LNCAP (cell line): ENCODE results near the gene LDLRAD3.

Experiments
- TF ChIP-seq, protein P1 (sequence below): fragments of 450-650 bp; IDR thresholded peaks from 2 replicates; pipeline ENCODE4 v1.5.1; 2017; ENCODE audit warnings: mild to moderate bottlenecking

LDLRAD3 gene

DNA sequence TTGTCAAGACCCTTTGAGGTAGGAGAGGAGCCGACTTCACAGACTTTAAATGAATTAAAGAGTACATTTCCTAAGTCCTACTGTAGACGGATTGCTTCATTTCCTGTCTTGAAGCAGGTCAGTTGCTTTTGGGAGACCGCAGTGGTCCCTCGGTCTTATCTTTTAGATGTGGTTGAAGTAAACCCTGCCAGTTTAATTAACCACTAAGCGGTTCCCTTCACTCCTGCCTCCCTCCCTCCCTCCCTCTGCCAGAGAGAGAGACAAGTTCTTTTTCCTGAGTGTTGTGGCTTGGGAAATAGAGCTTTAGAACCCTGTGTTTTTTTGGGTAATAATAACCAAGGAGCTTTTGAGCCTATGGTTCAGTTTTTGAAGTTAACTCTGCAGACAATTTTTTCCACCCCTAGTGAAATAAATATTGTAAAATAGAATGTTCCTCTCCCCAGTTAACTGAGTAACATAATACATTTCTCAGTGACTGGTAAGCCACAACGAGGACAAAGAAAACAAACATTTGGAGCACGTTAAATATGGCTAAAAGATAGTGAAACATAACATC lies 147.5 kb downstream of the LDLRAD3 start:
- TF ChIP-seq, protein P1, sequence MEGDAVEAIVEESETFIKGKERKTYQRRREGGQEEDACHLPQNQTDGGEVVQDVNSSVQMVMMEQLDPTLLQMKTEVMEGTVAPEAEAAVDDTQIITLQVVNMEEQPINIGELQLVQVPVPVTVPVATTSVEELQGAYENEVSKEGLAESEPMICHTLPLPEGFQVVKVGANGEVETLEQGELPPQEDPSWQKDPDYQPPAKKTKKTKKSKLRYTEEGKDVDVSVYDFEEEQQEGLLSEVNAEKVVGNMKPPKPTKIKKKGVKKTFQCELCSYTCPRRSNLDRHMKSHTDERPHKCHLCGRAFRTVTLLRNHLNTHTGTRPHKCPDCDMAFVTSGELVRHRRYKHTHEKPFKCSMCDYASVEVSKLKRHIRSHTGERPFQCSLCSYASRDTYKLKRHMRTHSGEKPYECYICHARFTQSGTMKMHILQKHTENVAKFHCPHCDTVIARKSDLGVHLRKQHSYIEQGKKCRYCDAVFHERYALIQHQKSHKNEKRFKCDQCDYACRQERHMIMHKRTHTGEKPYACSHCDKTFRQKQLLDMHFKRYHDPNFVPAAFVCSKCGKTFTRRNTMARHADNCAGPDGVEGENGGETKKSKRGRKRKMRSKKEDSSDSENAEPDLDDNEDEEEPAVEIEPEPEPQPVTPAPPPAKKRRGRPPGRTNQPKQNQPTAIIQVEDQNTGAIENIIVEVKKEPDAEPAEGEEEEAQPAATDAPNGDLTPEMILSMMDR = no peak

DNA sequence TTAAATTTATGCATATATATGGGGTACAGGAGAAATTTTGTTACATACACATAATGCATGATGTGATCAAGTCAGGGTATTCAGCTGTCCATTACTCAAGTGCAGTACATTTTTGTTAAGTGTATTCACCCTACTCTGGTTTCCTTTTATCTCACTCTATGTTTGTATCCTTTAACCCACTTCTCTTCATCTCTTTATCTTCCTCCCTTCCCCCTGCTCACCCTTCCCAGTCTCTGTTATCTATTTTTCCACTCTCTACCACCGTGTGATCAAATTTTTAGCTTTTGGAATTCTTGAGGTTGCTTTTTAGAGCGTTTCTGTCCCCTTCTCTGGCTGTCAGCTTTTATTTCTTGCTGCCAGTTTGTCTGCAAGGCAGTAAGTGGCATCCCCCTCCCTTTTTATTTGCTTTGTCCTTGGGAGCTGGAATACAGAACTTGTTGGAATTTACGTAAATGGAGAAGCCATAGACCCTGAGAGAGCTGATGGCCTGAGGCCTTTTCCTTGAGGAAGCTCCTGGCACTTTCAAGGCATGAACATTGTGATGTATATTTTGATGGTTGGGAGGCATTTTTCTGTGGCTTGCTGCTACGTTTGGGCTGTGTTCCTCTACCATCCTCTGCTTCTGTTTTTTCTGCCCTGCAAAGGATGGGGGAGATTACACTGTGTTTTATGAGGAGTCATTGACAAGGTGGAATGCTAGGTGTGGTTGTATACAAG lies 148.6 kb downstream of the LDLRAD3 start:
- TF ChIP-seq, protein P1 = no peak

DNA sequence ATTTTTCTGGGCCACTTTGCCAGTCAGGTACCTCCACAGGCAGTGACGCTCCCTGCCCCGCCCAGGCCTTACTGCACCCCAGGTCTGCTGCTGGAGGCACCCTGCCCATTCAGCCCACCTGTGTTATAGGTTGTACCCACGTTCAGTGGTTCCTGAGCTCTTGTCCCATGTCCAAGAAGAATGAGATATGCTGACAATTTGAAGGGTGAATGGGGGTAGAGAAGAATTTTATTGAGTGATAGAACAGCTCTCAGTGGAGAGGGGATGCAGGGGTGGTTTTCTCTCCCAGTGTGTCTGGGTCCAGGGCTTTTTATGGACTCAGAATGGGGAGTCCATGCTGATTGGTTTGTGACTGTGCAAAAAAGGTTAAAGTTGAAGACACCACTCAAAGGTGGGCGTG lies 149.7 kb downstream of the LDLRAD3 start:
- TF ChIP-seq, protein P1 = no peak

DNA sequence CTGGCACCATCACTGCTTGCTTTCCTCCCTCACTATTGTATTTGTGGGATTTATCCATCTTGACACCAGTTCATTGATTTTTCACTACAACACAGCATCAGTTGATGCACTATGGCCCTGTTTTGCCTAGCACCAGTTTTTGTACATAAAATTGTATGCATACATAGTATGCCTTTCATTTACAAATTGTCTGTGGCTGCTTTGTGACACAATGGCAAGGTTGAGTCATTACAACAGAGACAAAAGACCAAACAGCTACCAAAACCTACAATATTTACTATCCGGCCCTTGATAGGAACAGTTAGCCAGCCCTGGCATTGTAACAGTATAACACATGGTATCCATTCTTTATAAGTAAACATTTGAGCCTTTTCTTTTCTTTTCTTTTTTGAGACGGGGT lies 150.3 kb downstream of the LDLRAD3 start:
- TF ChIP-seq, protein P1 = no peak

DNA sequence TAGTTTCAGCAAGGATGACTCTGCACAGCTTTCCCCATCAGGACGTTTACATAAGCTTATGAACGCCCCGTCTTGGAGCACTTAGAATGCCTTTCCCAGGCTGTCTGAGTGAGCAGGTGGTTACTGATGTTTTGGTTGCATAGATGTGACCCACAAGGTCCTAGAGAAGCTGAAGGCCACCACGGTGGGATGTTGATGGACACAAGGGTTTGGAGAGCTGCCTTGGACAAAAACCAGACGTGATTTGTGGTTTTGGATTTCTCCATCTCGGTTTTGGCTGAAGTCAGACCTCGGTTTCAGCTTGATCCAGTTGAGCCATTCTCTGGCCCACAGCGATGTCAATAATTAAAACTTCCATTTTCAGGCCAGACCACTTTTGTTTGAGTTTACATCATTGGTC lies 151.9 kb downstream of the LDLRAD3 start:
- TF ChIP-seq, protein P1 = no peak

DNA sequence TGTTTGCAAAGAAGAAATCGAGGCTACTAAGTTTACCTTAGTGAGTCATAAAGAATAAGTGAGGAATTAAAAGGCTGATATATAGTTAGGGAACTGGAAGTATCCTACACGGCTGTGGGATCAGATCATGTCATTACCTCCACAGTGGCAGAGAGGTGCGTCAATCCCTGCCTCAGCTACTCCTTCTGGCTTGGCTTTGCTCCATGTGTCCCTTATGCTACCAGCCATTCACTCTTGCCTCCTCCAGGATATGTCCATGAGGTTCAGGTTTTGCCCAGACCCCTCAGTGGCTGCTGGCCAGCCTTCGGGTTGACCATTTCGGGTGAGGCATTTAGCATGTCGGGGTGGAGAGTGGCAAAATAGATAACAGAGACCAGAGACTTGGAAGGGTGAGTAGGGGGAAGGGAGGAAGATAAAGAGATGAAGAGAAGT lies 153.4 kb downstream of the LDLRAD3 start:
- TF ChIP-seq, protein P1 = no peak

DNA sequence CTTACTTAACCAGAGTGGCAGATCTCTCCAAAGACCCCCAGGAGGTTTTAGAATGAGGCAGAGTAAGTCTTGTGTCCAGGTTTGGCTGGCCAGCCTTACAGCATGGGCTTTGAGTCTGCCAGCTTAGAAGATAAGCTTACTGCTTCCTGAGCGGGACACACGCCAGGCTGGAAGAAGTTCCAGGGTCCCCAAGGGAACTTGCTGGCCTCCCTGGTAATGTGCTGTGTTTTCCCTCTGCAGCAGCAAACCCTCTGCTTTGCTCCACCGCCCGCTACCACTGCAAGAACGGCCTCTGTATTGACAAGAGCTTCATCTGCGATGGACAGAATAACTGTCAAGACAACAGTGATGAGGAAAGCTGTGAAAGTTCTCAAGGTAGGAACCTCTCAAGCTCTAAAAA lies 154.2 kb downstream of the LDLRAD3 start:
- TF ChIP-seq, protein P1 = no peak
